Neural progenitor cell (in vitro differentiated cells): ENCODE data around the gene ZNG1B.
"Not testable (repeated sequence)": the region's sequence is repeated elsewhere in the genome, so short reads cannot be mapped to it uniquely, and the experiment has no call there.

Source experiments
- EZH2 ChIP-seq: fragments of 200-600 bp; sonication (generic); IDR thresholded peaks from 2 replicates; pipeline ENCODE4 v1.6.1; 2017; ENCODE audit warnings: antibody characterized with exemption, mild to moderate bottlenecking, moderate library complexity
- TF ChIP-seq, protein P1 (sequence below): fragments of 200-600 bp; sonication (generic); IDR thresholded peaks from 2 replicates; pipeline ENCODE4 v1.5.1; 2017; ENCODE audit warnings: antibody characterized with exemption, mild to moderate bottlenecking

DNA sequence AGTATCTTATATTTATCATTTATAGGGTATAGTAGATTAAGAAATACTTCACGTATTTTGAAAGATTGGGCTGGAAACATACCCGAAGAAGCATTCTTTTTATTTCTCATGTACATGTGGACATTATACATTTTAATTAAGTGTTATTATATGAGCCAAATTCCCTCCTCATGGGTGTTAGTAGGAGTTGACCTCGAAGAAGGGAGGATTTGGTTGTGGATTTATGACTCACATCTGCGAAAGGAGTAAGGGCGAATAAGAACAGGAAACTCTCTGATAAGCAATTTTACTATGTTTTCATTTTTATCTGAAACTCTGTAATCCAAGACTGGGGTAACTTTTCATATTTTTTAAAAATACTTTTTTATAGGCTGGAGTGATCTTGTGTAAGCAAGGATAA is 84.0 kb downstream of the ZNG1B start:
- TF ChIP-seq, protein P1, sequence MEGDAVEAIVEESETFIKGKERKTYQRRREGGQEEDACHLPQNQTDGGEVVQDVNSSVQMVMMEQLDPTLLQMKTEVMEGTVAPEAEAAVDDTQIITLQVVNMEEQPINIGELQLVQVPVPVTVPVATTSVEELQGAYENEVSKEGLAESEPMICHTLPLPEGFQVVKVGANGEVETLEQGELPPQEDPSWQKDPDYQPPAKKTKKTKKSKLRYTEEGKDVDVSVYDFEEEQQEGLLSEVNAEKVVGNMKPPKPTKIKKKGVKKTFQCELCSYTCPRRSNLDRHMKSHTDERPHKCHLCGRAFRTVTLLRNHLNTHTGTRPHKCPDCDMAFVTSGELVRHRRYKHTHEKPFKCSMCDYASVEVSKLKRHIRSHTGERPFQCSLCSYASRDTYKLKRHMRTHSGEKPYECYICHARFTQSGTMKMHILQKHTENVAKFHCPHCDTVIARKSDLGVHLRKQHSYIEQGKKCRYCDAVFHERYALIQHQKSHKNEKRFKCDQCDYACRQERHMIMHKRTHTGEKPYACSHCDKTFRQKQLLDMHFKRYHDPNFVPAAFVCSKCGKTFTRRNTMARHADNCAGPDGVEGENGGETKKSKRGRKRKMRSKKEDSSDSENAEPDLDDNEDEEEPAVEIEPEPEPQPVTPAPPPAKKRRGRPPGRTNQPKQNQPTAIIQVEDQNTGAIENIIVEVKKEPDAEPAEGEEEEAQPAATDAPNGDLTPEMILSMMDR: not testable (repeated sequence)
- TF ChIP-seq EZH2: not testable (repeated sequence)
